Activated CD4-positive, alpha-beta T cell treated with anti-CD3 and anti-CD28 coated beads, Interleukin-2, amount 50 U/mL, for 24 hours (primary cell): ENCODE measurements around the gene FCRL3.

Experiments used
- DNase-seq, 2 donors: peaks; one replicate each; pipeline ENCODE4 v3.0.0-alpha.2; 2020; ENCODE audit warnings: low read depth in 1 of 2, low spot score in 1 of 2

Gene FCRL3

GRCh38 chr1:157691285-157691920, 9.2 kb downstream of the FCRL3 start:
- DNase-seq: no peak

- no peak for DNase-seq
Observed at GRCh38 chr1:157682710-157683437, 17.7 kb downstream of the FCRL3 start.

GRCh38 chr1:157678721-157679120, 21.8 kb downstream of the FCRL3 start:
- DNase-seq: no peak

GRCh38 chr1:157673008-157673407, 27.6 kb downstream of the FCRL3 start:
- no peak for DNase-seq

DNA sequence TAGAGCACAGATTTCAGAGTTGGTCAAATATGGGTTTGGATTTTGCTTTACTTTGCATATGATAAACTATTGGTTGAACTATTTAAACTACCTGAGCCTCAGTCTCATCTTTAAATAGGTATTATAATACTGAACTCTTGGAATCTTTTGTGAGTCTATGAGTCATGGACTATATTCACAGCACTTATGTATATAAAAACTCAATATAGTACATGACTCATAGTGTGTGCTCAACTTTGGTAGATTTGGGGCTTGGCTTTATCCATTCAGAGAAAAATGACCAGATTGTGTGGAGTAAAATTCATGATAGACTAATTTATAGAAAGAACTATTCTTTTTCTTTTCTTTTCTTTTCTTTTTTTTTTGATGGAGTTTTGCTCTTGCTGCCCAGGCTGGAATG, 28.7 kb downstream of the FCRL3 start:
- DNase-seq: no peak

DNA sequence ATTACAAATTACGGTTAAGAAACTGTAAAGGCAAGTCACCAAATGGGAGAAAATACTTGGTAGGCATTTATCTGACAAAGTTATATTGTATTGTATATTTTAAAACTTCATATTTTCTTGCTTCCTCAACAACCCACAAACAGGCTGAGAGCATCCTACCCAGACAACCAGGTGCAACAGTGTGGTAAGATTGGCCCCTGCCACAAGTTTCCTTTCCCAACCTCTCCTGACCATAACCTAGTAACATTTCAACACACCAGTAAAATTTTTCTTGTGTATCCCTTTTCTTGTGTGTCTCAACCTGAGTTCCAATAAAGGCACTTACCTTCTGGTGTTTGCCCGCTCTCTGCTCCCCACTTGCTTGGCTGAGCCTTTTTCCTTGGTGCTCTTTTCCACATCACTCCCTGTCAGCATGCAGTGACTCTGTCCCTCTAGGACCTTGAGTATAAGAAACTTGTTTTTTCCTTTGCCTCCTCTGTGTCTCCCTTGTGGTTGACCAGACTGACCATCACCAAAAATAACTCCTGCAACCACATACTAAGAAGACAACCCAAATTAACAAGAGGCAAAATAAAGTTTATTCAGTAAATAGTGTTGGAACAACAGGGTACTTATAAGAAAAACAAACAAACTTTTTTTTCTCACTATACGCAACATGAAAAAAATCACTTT, 40.9 kb downstream of the FCRL3 start:
- DNase-seq: no peak

- DNase-seq: no peak
Observed at GRCh38 chr1:157658571-157658970, 42.0 kb downstream of the FCRL3 start.

DNA sequence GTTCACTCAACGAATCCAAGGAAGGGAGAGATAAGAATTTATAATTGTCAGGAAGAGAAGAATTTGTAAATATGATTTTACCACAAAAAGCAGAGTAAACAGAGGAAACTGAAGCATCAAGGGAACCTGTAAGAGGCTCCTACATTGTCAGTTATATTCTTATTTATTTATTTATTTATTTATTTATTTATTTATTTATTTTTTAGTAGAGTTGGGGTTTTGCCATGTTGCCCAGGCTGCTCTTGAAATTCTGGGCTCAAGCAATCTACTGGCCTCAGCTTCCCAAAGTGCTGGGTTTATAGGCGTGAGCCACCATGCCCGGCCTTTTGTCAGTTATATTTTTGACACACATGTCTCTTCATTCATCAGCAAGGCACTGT, 47.1 kb downstream of the FCRL3 start:
- DNase-seq: no peak

DNA sequence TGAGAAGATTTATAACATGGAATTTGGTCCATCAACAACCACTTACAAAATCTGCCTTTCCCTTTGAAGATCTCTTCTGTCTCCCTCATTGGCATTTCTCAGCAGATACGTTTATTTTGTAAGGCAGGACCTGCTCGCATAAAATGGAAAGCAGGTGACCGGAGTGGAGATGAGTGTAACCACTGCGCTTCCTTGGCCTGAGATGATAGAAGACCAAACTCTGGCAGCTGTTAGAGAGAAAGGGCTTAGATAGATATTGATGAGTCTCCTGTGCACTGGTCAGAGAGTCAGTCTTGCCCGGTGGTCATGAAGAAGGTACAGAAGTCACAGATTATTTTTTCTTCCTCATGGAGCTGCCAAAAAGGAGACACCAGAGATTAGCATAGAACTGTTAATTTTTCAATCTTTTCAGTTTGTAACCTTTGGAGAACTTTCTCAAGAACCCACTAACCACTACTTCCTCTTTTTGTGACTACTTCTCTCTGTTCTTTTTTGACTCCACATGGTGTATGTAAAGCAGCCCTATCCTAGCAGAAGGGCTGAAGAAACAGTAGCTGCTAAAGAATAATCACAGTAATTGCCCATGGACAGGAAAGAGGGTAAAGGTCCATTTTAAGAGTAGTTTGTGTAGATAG, 47.6 kb downstream of the FCRL3 start:
- DNase-seq: no peak

GRCh38 chr1:157648317-157648716, 52.3 kb downstream of the FCRL3 start:
- no peak for DNase-seq

DNA sequence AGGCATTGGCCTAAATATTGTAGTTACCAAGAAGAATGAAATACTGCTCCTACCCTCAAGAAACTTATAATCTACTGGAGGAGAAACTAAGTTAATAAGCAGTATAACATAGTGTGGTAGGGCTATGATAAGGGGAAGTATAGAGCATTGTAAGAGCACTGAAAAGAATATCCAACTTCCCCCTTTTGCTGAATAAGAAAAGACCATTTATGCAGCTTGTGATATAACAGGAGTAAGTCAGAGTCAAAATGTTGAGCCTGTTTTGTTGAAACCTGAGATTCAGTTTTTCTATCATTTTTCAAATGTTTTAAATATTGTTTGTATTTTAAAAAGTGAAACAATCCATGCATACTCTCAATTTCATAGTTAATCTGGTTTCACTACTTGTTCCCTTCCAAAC, 54.4 kb downstream of the FCRL3 start:
- DNase-seq: no peak

DNA sequence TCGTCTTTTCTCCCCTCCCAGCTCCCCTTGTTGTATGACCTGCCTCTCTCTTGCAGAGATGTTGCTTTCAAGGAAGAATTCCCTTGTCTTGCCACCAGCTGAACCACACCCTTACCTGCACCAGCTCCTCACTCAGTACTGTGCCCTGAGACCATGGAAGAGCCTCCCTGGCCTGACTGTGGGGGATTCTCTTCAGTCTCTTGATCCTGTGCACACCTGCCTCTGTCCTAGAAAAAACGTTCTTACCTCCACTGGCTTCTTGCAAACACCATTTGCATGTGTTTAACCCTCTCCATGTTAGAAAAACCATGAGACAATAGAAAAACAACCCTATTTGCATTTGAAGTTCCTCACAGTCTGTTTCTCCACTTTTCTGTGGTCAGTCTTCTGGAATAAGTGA, 59.4 kb downstream of the FCRL3 start:
- DNase-seq: no peak

DNA sequence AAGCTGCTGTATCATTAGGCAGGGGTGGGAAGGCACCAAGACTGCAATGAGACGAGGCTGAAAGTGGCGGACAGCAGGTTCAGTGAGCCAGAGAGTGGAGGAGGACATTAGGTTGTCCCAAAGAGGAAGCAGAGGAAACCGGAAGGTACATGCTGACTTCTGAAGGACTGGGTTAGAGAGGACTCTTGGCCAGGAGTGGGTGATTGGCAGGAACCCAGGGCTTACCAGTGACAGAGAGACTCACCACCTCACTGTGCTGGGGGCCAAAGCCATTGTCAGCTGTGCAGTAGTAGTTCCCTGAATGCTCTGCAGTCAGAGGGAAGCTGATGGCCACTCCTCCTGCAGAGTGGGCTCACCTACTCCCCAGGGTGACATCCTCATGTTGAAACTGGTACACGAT, 60.8 kb downstream of the FCRL3 start:
- no peak for DNase-seq

GRCh38 chr1:157628773-157629172, 71.8 kb downstream of the FCRL3 start:
- DNase-seq: no peak
